ENCODE data around the gene BMX. TPM values are rescaled to one million over a fixed set of nuclear protein-coding genes. Genes with fewer than 3 reads are reported as not detected.

Gene BMX
- total RNA-seq, 1 donor from 2014 or later, result 1.8 TPM

Other genes starting within 250 kb of the BMX start
- 0.70 TPM for gene ASB9, start 230.7 kb upstream of the BMX start, total RNA-seq
- 94.5 TPM for gene ASB11, start 185.2 kb upstream of the BMX start, total RNA-seq
- gene PIGA, start 165.3 kb upstream of the BMX start, total RNA-seq, result 2.5 TPM
- 23.7 TPM for gene VEGFD, start 116.4 kb upstream of the BMX start, total RNA-seq
- gene PIR, start 7.5 kb upstream of the BMX start, total RNA-seq, result 10.8 TPM
- gene ACE2, start 100.2 kb downstream of the BMX start, total RNA-seq, result 13.3 TPM
- 0.94 TPM for gene CLTRN, start 164.0 kb downstream of the BMX start, total RNA-seq
- gene CA5B, start 237.5 kb downstream of the BMX start, total RNA-seq, result 2.8 TPM